Fibroblast of villous mesenchyme (primary cell): Measurements from ENCODE around the gene AMACR. TPM values are rescaled to one million over a fixed set of nuclear protein-coding genes. Genes with fewer than 3 reads are reported as not detected.

Experiments used
- DNase-seq: peaks from one replicate; pipeline ENCODE4 v3.0.0-alpha.2; 2010; ENCODE audit warnings: low read depth
- H3K4me3 ChIP-seq: 2 replicates; pipeline ENCODE4 v1.5.1; 2011; ENCODE audit warnings: low read depth, mild to moderate bottlenecking, low read length
- total RNA-seq: library from RNA; depleted of rRNA; stranded (reverse); fragments of >200 nt; gene quantifications from 2 replicates; pipeline ENCODE4 v1.2.3, GENCODE V29; 2012
- TF ChIP-seq, protein P1 (sequence below): IDR thresholded peaks from 2 replicates; pipeline ENCODE4 v1.5.1; 2012; ENCODE audit warnings: low read depth, mild to moderate bottlenecking, low read length; ENCODE audit not compliant: insufficient read depth

The AMACR gene
- total RNA-seq, 1 donor = 17.7 TPM

DNA sequence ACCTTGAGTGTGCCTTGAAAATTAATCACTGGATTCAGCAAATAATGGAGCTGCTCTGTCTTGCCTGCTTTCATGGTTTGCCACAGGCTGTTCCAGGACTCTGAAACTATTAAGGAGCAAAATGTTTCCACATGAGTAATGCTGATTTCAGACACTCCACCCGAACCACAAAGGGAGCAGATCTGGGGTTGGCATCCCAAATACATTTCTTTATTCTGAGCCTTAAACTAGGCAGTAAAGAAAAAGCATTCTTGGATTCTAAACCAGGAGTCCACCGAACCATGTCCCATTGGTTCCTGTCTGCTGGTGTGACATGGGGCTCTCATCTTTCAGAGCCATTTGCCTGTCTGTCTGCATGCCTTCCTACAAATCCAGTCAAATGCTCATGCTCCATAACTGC, 45.3 kb upstream of the AMACR start:
- DNase-seq = peak; percentile 28
- H3K4me3 ChIP-seq = no peak overlapping the region
- TF ChIP-seq, protein P1, sequence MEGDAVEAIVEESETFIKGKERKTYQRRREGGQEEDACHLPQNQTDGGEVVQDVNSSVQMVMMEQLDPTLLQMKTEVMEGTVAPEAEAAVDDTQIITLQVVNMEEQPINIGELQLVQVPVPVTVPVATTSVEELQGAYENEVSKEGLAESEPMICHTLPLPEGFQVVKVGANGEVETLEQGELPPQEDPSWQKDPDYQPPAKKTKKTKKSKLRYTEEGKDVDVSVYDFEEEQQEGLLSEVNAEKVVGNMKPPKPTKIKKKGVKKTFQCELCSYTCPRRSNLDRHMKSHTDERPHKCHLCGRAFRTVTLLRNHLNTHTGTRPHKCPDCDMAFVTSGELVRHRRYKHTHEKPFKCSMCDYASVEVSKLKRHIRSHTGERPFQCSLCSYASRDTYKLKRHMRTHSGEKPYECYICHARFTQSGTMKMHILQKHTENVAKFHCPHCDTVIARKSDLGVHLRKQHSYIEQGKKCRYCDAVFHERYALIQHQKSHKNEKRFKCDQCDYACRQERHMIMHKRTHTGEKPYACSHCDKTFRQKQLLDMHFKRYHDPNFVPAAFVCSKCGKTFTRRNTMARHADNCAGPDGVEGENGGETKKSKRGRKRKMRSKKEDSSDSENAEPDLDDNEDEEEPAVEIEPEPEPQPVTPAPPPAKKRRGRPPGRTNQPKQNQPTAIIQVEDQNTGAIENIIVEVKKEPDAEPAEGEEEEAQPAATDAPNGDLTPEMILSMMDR = no peak

- DNase-seq = no peak
- TF ChIP-seq, protein P1 = no peak
- no peak overlapping the region for H3K4me3 ChIP-seq
Measured at GRCh38 chr5:34051374-34051980, 43.6 kb upstream of the AMACR start.

DNA sequence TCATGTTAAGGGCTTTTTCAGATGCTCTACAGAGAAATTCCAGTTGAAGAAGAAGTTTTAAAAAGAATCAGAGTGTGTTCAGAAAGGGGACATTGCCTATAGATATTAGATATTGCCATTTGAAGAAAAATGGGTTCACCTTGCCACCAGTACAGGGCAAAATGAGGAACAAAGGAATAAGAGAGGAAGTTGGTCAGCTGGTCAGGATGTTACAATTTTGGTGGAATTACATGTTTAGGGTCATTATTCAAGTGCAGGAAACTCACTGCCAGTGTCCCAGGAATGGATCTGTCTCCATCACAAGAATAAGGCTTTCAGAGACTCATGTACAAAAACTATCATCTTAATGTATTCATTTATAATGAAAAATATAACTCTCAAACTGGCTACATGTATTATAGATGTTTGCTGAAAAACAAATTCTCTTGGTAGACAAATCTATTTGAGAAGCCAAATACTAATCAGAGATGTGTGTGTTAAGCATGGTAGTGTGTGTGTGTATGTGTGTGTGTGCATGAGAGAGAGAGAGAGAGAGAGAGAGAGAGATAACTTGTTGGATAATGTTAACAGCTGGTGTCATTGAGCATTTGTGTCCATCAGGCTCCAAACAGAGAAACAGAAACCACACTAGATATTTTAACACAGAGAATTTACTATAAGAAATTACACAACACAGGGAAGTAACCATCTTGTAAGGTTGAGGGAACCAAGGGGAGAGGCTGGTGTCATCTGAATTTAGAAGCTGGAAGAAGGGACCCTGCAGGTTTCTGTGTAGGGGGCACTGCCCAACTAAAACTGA, 40.1 kb upstream of the AMACR start:
- no peak for DNase-seq
- no peak overlapping the region for H3K4me3 ChIP-seq
- TF ChIP-seq, protein P1 = no peak

DNA sequence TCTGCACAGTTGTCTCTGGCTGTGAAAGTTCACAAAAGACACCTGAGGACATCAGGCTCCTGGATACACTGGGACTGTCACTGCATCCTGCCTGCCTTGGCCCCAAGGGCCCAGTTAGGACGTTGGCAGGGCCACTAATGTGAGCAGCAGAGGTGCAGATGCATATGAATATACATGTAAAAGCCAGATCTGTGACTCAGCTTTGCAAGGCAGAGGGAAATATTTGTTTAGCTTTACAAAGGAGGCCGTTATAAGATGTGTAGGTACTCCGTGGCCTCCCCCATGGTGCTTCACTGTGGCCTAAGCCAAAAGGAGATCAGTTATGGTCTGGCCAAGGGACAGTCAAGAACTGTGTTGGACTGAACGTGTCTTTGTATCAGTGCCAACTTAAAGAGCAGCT, 39.3 kb upstream of the AMACR start:
- no peak for DNase-seq
- H3K4me3 ChIP-seq = no peak overlapping the region
- TF ChIP-seq, protein P1 = no peak

GRCh38 chr5:34045996-34046395, 38.1 kb upstream of the AMACR start:
- no peak overlapping the region for H3K4me3 ChIP-seq
- peak; percentile 13 for DNase-seq
- TF ChIP-seq, protein P1 = no peak

DNA sequence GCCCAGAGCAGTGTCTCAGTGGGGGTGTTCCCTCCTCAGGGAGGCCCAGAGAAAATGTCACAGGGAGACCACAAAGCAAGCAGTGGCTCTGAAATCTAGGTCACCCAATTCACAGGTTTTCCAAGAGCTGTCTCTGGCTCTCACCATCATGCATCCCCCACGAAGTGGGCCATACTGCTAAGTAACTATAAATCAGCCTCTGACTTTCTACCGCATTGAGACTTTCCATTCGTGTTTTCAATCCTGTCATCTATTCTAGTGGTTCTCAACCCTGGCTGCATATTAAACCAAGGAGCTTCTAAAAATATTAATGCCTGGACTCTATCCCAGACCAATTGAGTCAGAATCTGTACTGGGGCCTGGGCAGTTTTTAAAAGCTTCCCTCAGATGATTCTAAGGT, 37.2 kb upstream of the AMACR start:
- H3K4me3 ChIP-seq = no peak overlapping the region
- TF ChIP-seq, protein P1 = no peak
- DNase-seq = no peak
